C4-2B (cell line): ENCODE data around the gene PDZD2.
"Not testable (repeated sequence)": the region's sequence is repeated elsewhere in the genome, so short reads cannot be mapped to it uniquely, and the experiment has no call there.

ENCODE experiments used
- H3K27ac ChIP-seq: fragments of 450-650 bp; 2 replicates; pipeline ENCODE4 v1.5.1; 2017
- ZFX ChIP-seq: fragments of 450-650 bp; IDR thresholded peaks from 2 replicates; pipeline ENCODE4 v1.6.1; 2017
- TF ChIP-seq, protein P1 (sequence below): fragments of 450-650 bp; conservative IDR thresholded peaks from 2 replicates; pipeline ENCODE4 v1.5.1; 2017; ENCODE audit warnings: mild to moderate bottlenecking

The PDZD2 gene

DNA sequence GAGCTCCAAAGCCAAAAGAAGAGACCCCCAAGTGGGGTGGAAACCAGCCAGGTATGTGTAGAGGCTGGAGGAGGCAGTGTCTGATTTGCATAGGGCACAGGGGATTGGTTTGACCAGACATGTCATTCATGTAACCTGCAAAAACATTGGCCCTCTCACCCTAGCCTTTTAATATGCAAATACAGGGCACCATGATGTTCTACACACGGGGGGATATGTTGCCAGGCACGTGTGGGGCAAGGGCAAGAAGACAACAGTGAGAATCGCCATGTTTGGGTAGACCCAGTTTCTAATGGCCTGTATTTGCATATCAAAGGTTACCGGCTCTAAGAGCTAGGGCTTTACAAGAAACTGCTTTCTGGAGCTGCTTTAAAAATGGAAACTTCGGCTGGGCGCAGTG, 326.3 kb downstream of the PDZD2 start:
- TF ChIP-seq, protein P1, sequence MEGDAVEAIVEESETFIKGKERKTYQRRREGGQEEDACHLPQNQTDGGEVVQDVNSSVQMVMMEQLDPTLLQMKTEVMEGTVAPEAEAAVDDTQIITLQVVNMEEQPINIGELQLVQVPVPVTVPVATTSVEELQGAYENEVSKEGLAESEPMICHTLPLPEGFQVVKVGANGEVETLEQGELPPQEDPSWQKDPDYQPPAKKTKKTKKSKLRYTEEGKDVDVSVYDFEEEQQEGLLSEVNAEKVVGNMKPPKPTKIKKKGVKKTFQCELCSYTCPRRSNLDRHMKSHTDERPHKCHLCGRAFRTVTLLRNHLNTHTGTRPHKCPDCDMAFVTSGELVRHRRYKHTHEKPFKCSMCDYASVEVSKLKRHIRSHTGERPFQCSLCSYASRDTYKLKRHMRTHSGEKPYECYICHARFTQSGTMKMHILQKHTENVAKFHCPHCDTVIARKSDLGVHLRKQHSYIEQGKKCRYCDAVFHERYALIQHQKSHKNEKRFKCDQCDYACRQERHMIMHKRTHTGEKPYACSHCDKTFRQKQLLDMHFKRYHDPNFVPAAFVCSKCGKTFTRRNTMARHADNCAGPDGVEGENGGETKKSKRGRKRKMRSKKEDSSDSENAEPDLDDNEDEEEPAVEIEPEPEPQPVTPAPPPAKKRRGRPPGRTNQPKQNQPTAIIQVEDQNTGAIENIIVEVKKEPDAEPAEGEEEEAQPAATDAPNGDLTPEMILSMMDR = no peak
- TF ChIP-seq ZFX = no peak

DNA sequence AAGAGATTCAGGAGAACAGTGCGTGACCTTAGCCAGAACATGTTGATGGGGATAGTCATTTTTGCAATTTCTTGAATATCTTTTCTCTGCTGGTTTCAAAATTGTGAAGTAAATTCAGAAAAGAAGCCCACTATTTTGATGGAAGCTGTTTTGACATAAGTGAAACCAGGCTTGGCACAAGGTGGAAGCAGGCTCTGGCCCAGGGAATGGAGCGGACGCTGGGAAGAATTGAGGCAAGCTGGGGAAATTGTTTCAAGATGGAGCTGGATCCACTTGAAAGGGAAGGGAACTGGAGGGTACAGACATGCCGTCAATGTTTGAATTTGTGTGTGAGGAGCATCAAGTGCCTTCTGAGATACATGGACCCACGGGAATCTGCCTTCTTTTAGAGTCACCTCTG, 328.0 kb downstream of the PDZD2 start:
- TF ChIP-seq ZFX = no peak
- TF ChIP-seq, protein P1 = no peak
- no peak overlapping the region for H3K27ac ChIP-seq

More for the DNA sequence above, 326.3 kb downstream of the PDZD2 start:
- no peak overlapping the region for H3K27ac ChIP-seq

DNA sequence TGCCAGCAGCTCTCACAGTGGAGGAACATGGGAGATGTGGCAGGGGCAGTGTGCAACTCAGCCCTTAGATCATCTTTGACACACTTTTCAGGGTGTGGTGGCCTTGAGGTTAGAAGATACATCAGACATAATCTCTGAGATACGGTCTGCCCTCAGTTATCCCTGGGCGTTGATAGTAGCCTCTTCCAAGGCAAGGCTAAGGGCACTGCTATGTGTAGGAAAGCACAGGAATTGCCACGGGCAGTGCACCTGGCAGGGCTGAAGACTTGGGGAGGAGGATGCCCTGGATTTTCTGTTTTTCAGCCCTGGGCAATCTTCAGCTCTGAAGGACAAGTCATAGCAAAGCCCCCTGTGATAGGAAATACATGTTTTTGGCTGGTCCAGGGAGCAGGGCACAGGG, 328.5 kb downstream of the PDZD2 start:
- H3K27ac ChIP-seq = no peak overlapping the region
- TF ChIP-seq, protein P1 = no peak
- TF ChIP-seq ZFX = no peak

DNA sequence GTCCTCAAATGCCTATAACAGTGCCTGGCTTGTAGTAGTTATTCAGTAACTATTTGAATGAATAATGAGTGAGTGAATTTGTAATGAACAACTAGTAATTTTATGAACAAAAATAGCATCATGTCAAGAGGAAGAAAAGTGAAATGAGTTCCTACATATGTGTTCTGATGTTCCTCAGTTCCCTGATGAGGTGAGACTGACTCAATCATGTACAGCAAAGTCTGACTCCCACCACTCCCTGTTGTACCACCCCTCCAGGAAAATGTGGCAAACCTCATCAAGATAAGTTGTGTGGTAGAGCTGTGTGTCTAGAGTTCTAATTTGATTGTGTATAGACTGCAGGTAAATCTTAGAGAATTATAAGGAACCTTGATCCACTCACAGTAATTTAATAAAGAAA, 333.6 kb downstream of the PDZD2 start:
- TF ChIP-seq ZFX = no peak
- TF ChIP-seq, protein P1 = no peak
- no peak overlapping the region for H3K27ac ChIP-seq

DNA sequence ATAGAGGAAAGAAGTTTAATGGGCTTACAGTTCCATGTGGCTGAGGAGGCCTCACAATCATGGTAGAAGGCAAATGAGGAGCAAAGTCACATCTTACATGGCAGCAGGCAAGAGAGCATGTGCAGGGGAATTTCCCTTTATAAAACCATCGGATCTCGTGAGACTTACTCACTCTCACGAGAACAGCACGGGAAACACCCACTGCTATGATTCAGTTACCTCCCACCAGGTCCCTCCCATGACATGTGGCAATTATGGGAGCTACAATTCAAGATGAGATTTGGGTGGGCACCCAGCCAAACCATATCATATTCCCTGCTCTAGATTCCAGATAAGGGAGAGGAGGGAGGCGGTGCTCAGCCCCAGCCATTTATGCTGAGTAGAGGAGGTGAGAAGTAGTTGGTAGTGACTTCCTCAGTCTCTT, 336.3 kb downstream of the PDZD2 start:
- H3K27ac ChIP-seq = not testable (repeated sequence)

DNA sequence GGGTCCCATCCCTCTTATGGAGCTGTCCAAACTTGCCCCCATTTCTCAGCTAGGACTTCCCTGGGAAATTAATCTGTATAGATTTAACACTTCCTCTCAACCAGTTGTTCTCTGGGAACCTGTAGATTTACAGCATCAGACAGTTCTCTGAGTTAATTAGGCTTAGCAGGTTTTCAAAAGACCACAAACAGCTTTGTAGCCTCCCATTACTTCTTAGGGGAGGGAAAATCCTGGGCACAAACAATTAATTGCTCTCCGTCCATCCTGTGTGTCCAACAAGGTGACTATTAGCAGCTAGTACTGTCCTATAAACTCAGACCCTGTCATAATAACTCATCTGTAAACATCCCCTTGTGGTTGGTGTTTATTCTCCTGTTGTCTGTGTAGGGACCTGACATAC, 337.2 kb downstream of the PDZD2 start:
- TF ChIP-seq, protein P1 = no peak
- no peak for TF ChIP-seq ZFX
- no peak overlapping the region for H3K27ac ChIP-seq

DNA sequence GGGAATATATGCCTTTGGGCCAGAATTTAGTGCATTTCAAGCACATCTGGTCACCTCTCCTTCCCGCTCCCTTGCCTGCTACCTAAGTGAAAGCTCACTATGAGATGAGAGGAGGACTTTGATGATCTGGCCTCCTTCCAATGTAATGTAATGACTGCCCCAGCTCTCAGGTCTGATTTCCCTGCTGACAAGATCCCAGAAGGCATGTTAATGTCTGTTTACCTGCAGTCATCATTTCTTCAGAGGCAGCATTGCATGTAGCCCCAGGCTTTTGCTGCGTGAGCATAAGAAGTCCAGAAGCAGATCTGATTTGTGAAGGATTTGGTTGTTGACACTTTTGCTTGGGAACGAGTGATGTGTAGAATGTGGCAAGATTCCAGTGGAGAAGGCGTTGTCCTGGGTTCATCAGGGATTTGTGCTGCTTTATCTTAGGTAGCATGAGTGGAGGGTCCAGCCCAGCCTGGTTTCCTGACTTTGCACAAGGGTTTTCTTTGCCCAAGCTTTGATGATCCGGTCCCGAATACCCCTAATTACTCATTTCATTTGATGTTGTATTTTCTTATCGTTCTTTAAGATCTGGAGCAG, 342.5 kb downstream of the PDZD2 start:
- no peak overlapping the region for H3K27ac ChIP-seq
- TF ChIP-seq, protein P1 = no peak
- no peak for TF ChIP-seq ZFX

DNA sequence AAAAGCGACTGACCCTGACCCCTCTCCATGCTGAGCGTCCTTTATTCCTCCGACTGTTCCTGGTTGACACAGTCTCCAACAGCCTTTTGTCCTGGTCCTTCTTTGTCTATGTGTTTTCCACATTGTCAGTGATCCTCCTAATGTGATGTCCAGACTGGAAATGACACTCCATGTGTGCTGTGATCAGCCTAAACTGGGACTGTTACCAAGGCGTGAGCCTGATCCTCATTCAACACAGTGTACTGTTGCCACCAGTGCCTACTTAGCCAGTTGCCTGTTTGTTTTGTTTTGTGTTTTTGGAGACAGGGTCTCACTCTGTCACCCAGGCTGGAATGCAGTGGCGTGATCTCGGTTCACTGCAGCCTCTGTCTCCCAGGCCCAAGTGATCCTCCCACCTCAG, 343.1 kb downstream of the PDZD2 start:
- no peak overlapping the region for H3K27ac ChIP-seq
- TF ChIP-seq, protein P1 = no peak
- no peak for TF ChIP-seq ZFX
